OCI-LY7 (cell line): ENCODE measurements around the gene IFITM10. TPM values are rescaled to one million over a fixed set of nuclear protein-coding genes. Genes with fewer than 3 reads are reported as not detected.

Experiments
- BruUV-seq: library from RNA; stranded (reverse); fragments of 400-500 nt; replicated peaks from 2 replicates; lab custom pipeline; 2021; lab: Mats Ljungman, UMichigan
- CTCF ChIA-PET: fragments of 300-600 bp; sonication (Branson Sonifier 250); formaldehyde crosslinking; loops from one replicate; lab custom pipeline; 2022; ENCODE audit warnings: antibody characterized with exemption; ENCODE audit not compliant: unreplicated experiment; lab: Charles Lee
- POLR2A ChIA-PET: fragments of 300-600 bp; sonication (Branson Sonifier 250); formaldehyde crosslinking; loops from one replicate; lab custom pipeline; 2022; ENCODE audit warnings: antibody characterized with exemption; lab: Charles Lee
- DNase-seq: peaks from one replicate; pipeline ENCODE4 v3.0.0-alpha.2; 2015; ENCODE audit warnings: low spot score
- H2AFZ ChIP-seq: fragments of 200-600 bp; sonication (generic), shearing (Covaris generic); 2 replicates; pipeline ENCODE4 v1.6.1; 2014; ENCODE audit warnings: mild to moderate bottlenecking, antibody characterized with exemption, low read length, moderate library complexity
- H3K27ac ChIP-seq: fragments of 200-600 bp; sonication (generic); 2 replicates; pipeline ENCODE4 v1.5.1; 2014; ENCODE audit warnings: mixed run types, low read depth, mild to moderate bottlenecking, moderate library complexity, low read length, inconsistent platforms; ENCODE audit not compliant: poor library complexity, severe bottlenecking
- H3K36me3 ChIP-seq: fragments of 200-600 bp; sonication (generic); 2 replicates; pipeline ENCODE4 v1.6.1; 2014; ENCODE audit warnings: mild to moderate bottlenecking, antibody characterized with exemption, low read length, moderate library complexity, mixed read lengths; ENCODE audit not compliant: insufficient read depth
- H3K4me1 ChIP-seq: fragments of 200-600 bp; sonication (generic); 2 replicates; pipeline ENCODE4 v1.5.1; 2014; ENCODE audit warnings: mild to moderate bottlenecking, low read length; ENCODE audit not compliant: insufficient read depth, poor library complexity, severe bottlenecking
- H3K4me2 ChIP-seq: fragments of 200-600 bp; sonication (generic); 2 replicates; pipeline ENCODE4 v1.6.1; 2014; ENCODE audit warnings: mild to moderate bottlenecking, low read length
- H3K4me3 ChIP-seq: fragments of 200-600 bp; sonication (generic); 2 replicates; pipeline ENCODE4 v1.5.1; 2014; ENCODE audit warnings: mild to moderate bottlenecking, low read depth, low read length; ENCODE audit not compliant: poor library complexity, severe bottlenecking
- H3K79me2 ChIP-seq: fragments of 200-600 bp; sonication (generic); 2 replicates; pipeline ENCODE4 v1.6.1; 2016; ENCODE audit warnings: low read depth, mild to moderate bottlenecking, low read length, moderate library complexity, mixed read lengths; ENCODE audit not compliant: insufficient read depth
- H3K9me2 ChIP-seq: fragments of 200-600 bp; sonication (generic); 2 replicates; pipeline ENCODE4 v1.6.1; 2016; ENCODE audit warnings: mild to moderate bottlenecking, low read length, mixed read lengths; ENCODE audit not compliant: insufficient read depth
- H3K9me3 ChIP-seq: fragments of 200-600 bp; sonication (generic); 2 replicates; pipeline ENCODE4 v1.6.1; 2014; ENCODE audit warnings: mild to moderate bottlenecking, mixed run types, low read length, mixed read lengths
- H4K20me1 ChIP-seq: fragments of 200-600 bp; sonication (generic); 2 replicates; pipeline ENCODE4 v1.6.1; 2014; ENCODE audit warnings: mild to moderate bottlenecking, antibody characterized with exemption, low read length, moderate library complexity, mixed read lengths; ENCODE audit not compliant: insufficient read depth
- EZH2phosphoT487 ChIP-seq: fragments of 200-600 bp; sonication (generic); IDR thresholded peaks from 2 replicates; pipeline ENCODE4 v1.6.1; 2018; ENCODE audit warnings: low read depth, borderline replicate concordance, mild to moderate bottlenecking, mixed run types, antibody characterized with exemption, low read length, moderate library complexity, mixed read lengths
- intact Hi-C: fragments of 100-400 bp; cut with micrococcal nuclease; formaldehyde crosslinking; loops from one replicate; pipeline ENCODE4 v1.10.0; 2022; ENCODE audit not compliant: unreplicated experiment
- total RNA-seq, 2 experiments: library from RNA; depleted of rRNA in 1 of 2; stranded (reverse); fragments of >200 nt in 1 of 2; shearing (Covaris generic) in 1 of 2; gene quantifications; 2 replicates each; pipeline ENCODE4 v1.2.3, GENCODE V29; 2014 to 2022
- TF ChIP-seq, protein P1 (sequence below): fragments of 200-600 bp; sonication (generic); conservative IDR thresholded peaks from 2 replicates; pipeline ENCODE4 v1.5.1; 2014; ENCODE audit warnings: mild to moderate bottlenecking, antibody characterized with exemption, low read length, moderate library complexity, mixed read lengths

Gene IFITM10
- total RNA-seq, 2 experiments from 2014 or later = 0.30 to 0.38 TPM

DNA sequence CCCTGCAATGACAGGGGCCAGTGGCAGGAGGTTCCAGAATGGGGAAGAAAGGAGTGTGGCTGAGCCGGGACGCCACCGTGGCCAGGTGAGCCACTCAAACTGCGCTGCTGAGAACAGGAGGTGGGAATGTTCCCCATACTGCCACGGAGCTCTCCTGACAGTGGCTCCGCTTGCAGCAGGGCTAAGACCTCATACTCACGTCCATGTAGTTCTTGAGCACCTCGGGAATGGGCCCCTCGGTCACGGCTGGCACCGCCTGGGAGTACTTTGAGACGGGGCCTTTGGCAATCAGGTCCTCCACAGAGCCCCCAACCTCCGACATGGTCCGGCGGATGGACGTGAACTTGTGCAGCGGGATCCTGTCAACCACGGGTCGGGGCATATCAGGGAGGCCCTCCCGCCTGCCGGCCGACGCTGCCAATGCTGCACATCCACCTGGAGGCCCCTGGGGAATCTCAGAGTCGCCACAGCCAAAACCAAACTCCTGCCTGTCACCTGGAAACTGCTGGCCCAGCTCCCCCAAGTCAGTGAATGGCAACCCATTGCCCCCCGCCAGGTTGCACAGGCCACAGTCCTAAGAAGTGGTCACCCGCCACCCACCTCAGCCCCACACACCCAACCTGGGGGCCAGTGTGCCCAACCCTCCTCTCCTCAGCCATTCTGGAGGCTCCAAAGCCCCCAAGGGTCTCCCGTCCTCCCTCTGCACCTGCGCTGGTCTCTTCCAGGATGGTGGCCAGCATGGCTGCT lies 10.9 kb upstream of the IFITM10 start:
- no peak for TF ChIP-seq EZH2phosphoT487
- TF ChIP-seq, protein P1, sequence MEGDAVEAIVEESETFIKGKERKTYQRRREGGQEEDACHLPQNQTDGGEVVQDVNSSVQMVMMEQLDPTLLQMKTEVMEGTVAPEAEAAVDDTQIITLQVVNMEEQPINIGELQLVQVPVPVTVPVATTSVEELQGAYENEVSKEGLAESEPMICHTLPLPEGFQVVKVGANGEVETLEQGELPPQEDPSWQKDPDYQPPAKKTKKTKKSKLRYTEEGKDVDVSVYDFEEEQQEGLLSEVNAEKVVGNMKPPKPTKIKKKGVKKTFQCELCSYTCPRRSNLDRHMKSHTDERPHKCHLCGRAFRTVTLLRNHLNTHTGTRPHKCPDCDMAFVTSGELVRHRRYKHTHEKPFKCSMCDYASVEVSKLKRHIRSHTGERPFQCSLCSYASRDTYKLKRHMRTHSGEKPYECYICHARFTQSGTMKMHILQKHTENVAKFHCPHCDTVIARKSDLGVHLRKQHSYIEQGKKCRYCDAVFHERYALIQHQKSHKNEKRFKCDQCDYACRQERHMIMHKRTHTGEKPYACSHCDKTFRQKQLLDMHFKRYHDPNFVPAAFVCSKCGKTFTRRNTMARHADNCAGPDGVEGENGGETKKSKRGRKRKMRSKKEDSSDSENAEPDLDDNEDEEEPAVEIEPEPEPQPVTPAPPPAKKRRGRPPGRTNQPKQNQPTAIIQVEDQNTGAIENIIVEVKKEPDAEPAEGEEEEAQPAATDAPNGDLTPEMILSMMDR = no peak
- no TSS peak for BruUV-seq
- ChIA-PET POLR2A (no interaction called here), CTCF (no interaction called here)
- intact Hi-C loops = no loop called here
- H3K9me2 ChIP-seq = no peaks in the 10 kb centered on the region
- H3K4me1 ChIP-seq = peaks cover 15% of the 10 kb centered on the region
- H3K36me3 ChIP-seq = no peaks in the 10 kb centered on the region
- no peak overlapping the region for H3K27ac ChIP-seq
- H3K9me3 ChIP-seq = no peaks in the 10 kb centered on the region
- H3K4me2 ChIP-seq = no peak overlapping the region
- no peaks in the 10 kb centered on the region for H4K20me1 ChIP-seq
- no peak for DNase-seq
- H3K79me2 ChIP-seq = no peaks in the 10 kb centered on the region
- H3K4me3 ChIP-seq = no peak overlapping the region
- H2AFZ ChIP-seq = no peak overlapping the region

DNA sequence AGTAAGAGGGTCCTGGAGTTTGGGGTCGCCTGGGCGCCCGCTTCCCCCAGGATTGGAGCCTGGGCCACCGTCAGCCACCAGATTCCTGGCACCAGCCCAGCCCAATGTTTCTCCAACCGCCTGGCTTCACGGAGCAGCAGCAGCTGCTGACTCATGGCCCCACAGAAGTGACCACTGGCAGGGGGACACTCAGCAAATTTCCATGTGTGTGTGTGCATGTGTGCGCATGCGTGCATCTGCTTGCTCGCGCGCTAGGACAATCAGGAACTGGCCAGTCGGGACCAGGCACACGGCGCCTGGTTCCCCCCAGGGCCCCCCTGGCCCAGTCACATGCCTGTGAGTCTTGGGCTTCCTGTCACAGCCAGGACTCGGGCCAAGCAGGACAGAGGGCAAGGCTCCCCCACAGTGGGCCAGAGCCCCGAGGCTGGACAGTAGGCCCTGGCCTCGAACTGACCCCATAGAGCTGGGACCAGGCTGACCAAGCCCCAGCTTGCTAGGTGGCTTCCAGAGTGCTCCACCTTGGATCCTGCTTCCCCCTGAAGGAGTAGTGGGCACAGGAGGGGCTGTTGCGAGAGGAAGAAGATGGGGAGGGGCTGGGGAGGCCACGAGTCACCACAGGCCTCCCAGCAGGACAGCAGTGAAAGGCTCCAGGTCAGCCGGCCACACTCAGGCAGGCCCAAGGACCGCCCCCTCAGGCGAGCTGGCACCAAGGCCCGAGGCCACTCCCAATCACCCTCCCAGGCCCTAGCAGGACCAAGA lies 10.1 kb upstream of the IFITM10 start:
- POLR2A ChIA-PET = no interaction called here
- intact Hi-C loops = no loop called here
- no peak overlapping the region for H3K4me2 ChIP-seq
- H3K4me1 ChIP-seq = peaks cover 15% of the 10 kb centered on the region
- H3K79me2 ChIP-seq = no peaks in the 10 kb centered on the region
- no peak overlapping the region for H2AFZ ChIP-seq
- DNase-seq = no peak
- no peaks in the 10 kb centered on the region for H3K9me2 ChIP-seq
- no peaks in the 10 kb centered on the region for H4K20me1 ChIP-seq
- no peak overlapping the region for H3K4me3 ChIP-seq
- H3K27ac ChIP-seq = no peak overlapping the region
- no peaks in the 10 kb centered on the region for H3K9me3 ChIP-seq
- TF ChIP-seq EZH2phosphoT487 = no peak
- TF ChIP-seq, protein P1 = no peak
- BruUV-seq = no TSS peak
- H3K36me3 ChIP-seq = no peaks in the 10 kb centered on the region
- CTCF ChIA-PET = no interaction called here

DNA sequence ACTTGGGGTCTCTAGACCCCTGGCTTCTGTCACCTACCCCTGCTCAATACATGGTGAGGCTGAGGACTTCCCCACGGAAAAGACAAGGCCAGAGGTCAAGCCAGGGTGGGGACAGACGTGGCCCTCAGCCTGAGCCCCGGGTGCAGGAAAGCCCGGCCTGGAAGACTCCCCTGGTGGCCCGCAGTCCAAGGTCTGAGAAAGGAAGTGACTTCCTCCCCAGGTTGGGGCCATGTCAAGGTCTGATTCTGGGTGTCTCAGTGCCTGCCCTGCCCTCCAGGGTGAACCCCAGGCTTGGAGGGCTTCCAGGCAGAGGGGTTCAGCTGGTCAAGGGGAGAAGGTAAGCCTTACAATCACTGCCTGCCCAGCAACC lies 9.4 kb upstream of the IFITM10 start:
- no peak overlapping the region for H3K27ac ChIP-seq
- intact Hi-C loops = no loop called here
- no peaks in the 10 kb centered on the region for H4K20me1 ChIP-seq
- no peaks in the 10 kb centered on the region for H3K79me2 ChIP-seq
- TF ChIP-seq, protein P1 = no peak
- TF ChIP-seq EZH2phosphoT487 = no peak
- no peak overlapping the region for H3K4me3 ChIP-seq
- CTCF ChIA-PET = no interaction called here
- no peak overlapping the region for H2AFZ ChIP-seq
- no peaks in the 10 kb centered on the region for H3K9me2 ChIP-seq
- no peak for DNase-seq
- no peaks in the 10 kb centered on the region for H3K36me3 ChIP-seq
- H3K4me1 ChIP-seq = peaks cover 15% of the 10 kb centered on the region
- POLR2A ChIA-PET = no interaction called here
- no TSS peak for BruUV-seq
- H3K4me2 ChIP-seq = no peak overlapping the region
- H3K9me3 ChIP-seq = no peaks in the 10 kb centered on the region
